ENCODE results near the gene LRRC4B. TPM values are rescaled to one million over a fixed set of nuclear protein-coding genes. Genes with fewer than 3 reads are reported as not detected.

Gene LRRC4B
- polyA plus RNA-seq, 6 donors from 2014 or later = 0.10 TPM; not detected in 5

GRCh38 chr19:50486823-50487515 is 81.3 kb downstream of the LRRC4B start:
- ATAC-seq (ENCODE audit: low read depth in 2 of 2) = peak; percentile 50 to 64
- no peak overlapping the region for H3K4me3 Mint-ChIP-seq
- H3K27ac Mint-ChIP-seq = peak overlapping the region in 3 of 6 donors; percentile 27 to 82 (median 62)
- H3K36me3 Mint-ChIP-seq = peaks cover 0 to 25% of the 10 kb centered on the region in 2 donors
- peaks cover 40 to 54% (median 44%) of the 10 kb centered on the region in 3 donors for H3K4me1 Mint-ChIP-seq
- no peaks in the 10 kb centered on the region for H3K9me3 Mint-ChIP-seq
- peaks cover 4 to 11% (median 7%) of the 10 kb centered on the region in 3 donors for H3K27me3 Mint-ChIP-seq
- DNase-seq = peak; percentile 19

- Mint-ChIP-seq H3K27ac (peak overlapping the region in 5 of 6 donors; percentile 44 to 86 (median 68)), H3K36me3 (peaks cover 0 to 32% of the 10 kb centered on the region in 2 donors), H3K4me3 (no peak overlapping the region), H3K4me1 (peaks cover 28 to 48% (median 29%) of the 10 kb centered on the region in 3 donors), H3K9me3 (no peaks in the 10 kb centered on the region), H3K27me3 (peaks cover 0 to 7% (median 0%) of the 10 kb centered on the region in 3 donors)
- no peak for ATAC-seq (ENCODE audit: low read depth in 2 of 2)
- no peak for DNase-seq
These were observed 82.8 kb downstream of the LRRC4B start for GRCh38 chr19:50485284-50485955.

GRCh38 chr19:50482916-50483315 is 85.3 kb downstream of the LRRC4B start:
- no peaks in the 10 kb centered on the region for H3K9me3 Mint-ChIP-seq
- H3K36me3 Mint-ChIP-seq = peaks cover 0 to 21% of the 10 kb centered on the region in 2 donors
- H3K27ac Mint-ChIP-seq = peak overlapping the region in 1 of 6 donors; percentile 16
- peaks cover 22 to 35% (median 24%) of the 10 kb centered on the region in 3 donors for H3K4me1 Mint-ChIP-seq
- peak overlapping the region in 2 of 8 donors; percentile 29 to 30 for H3K4me3 Mint-ChIP-seq
- DNase-seq (no peak), ATAC-seq (ENCODE audit: low read depth in 2 of 2) (no peak)
- H3K27me3 Mint-ChIP-seq = peaks cover 0 to 6% (median 0%) of the 10 kb centered on the region in 3 donors

DNA sequence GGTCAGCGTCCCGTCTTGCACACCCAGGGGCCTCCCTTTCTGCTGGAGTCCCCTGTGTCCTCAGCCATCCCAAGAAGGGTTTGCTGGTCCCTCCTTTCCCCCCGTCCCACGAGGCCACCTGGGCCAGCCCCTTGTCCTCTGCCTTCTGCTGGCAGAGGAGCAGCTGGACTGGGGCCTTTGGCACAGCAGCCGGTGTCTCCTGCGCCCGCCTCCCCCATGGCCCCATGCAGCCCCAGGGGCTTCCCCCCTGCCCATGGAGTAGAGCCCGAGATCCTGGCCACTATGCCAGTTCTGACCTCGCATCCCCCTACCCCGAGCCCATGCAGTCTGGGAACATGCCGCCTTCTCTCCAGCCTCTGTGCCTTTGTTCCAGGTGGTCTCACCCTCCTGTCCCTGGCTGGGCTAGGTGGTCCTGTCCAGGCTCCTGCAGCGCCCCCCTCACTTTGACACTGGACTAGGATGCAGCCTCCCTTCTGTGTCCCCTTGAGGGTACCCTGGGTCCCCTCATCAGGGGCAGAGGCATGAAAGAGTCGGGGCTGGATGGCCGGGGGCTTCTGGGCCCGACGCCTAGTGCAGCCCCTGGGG is 85.9 kb downstream of the LRRC4B start:
- peak overlapping the region in 1 of 8 donors; percentile 30 for H3K4me3 Mint-ChIP-seq
- DNase-seq (no peak), ATAC-seq (ENCODE audit: low read depth in 2 of 2) (no peak)
- peaks cover 0 to 21% of the 10 kb centered on the region in 2 donors for H3K36me3 Mint-ChIP-seq
- peak overlapping the region in 4 of 6 donors; percentile 11 to 88 (median 66) for H3K27ac Mint-ChIP-seq
- H3K4me1 Mint-ChIP-seq = peaks cover 24 to 35% (median 24%) of the 10 kb centered on the region in 3 donors
- H3K27me3 Mint-ChIP-seq = peaks cover 0 to under 1% (median 0%) of the 10 kb centered on the region in 3 donors
- H3K9me3 Mint-ChIP-seq = no peaks in the 10 kb centered on the region

DNA sequence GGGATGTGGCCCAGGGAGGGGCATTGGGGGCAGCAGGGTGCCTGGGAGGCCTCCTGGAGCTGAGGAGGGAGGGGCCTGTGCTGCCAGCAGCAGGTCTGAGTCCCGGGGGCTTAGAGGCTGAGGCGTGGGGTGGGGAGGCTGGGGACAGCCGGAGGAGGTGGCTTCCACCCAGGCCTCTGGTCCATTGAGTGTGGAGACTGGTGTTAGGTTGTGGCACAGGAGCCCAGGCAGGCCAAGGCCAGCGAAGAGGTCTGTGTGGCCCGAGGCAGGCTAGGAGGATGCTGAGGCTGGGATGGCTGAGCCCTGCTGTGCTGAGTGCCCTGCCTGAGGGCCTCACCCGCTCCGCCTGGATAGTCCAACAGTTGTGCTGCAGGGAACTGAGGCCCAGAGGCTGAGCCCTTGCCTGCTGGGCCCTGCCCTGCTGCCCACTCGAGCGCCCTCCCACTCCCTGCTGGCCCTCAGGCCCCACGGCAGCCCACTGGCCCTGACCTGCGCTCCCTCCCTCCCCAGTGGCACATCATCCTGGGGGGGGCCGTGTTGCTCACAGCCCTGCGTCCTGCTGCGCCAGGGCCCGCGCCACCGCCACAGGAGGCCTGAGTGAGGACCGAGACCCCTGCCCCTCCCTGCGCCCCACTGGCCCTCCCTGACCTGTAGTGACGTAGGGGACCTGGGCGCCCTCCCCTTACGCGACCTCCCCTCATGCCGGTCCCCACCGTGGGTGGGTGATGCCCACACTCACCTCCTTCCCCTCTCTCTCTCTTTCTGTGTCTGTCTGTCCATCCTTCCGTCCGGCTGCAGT is 86.7 kb downstream of the LRRC4B start:
- ATAC-seq (ENCODE audit: low read depth in 2 of 2) (no peak), DNase-seq (no peak)
- Mint-ChIP-seq H3K4me3 (peak overlapping the region in 1 of 8 donors; percentile 25), H3K9me3 (no peaks in the 10 kb centered on the region), H3K36me3 (peaks cover 0 to 21% of the 10 kb centered on the region in 2 donors), H3K27me3 (no peaks in the 10 kb centered on the region), H3K4me1 (peaks cover 26 to 33% (median 31%) of the 10 kb centered on the region in 3 donors), H3K27ac (peak overlapping the region in 2 of 6 donors; percentile 32 to 58)

GRCh38 chr19:50480281-50481111 is 87.7 kb downstream of the LRRC4B start:
- DNase-seq (no peak), ATAC-seq (ENCODE audit: low read depth in 2 of 2) (no peak)
- Mint-ChIP-seq H3K4me3 (no peak overlapping the region), H3K36me3 (peaks cover 0 to 21% of the 10 kb centered on the region in 2 donors), H3K27me3 (no peaks in the 10 kb centered on the region), H3K4me1 (peaks cover 29 to 37% (median 36%) of the 10 kb centered on the region in 3 donors), H3K27ac (peak overlapping the region in 2 of 6 donors; percentile 58 to 67), H3K9me3 (peaks cover 0 to 2% (median 0%) of the 10 kb centered on the region in 7 donors)

GRCh38 chr19:50479761-50480251 is 88.4 kb downstream of the LRRC4B start:
- peaks cover 0 to 21% of the 10 kb centered on the region in 2 donors for H3K36me3 Mint-ChIP-seq
- no peak overlapping the region for H3K27ac Mint-ChIP-seq
- ATAC-seq (ENCODE audit: low read depth in 2 of 2) (no peak), DNase-seq (no peak)
- peaks cover 0 to 4% (median 0%) of the 10 kb centered on the region in 7 donors for H3K9me3 Mint-ChIP-seq
- peaks cover 29 to 43% (median 37%) of the 10 kb centered on the region in 3 donors for H3K4me1 Mint-ChIP-seq
- H3K27me3 Mint-ChIP-seq = no peaks in the 10 kb centered on the region
- H3K4me3 Mint-ChIP-seq = peak overlapping the region in 1 of 8 donors; percentile 71

- ATAC-seq (ENCODE audit: low read depth in 2 of 2) (no peak), DNase-seq (no peak)
- Mint-ChIP-seq H3K9me3 (peaks cover 0 to 4% (median 0%) of the 10 kb centered on the region in 7 donors), H3K36me3 (peaks cover 0 to 21% of the 10 kb centered on the region in 2 donors), H3K4me3 (peak overlapping the region in 6 of 8 donors; percentile 10 to 71 (median 18)), H3K4me1 (peaks cover 29 to 46% (median 37%) of the 10 kb centered on the region in 3 donors), H3K27ac (peak overlapping the region in 3 of 6 donors; percentile 51 to 66 (median 61)), H3K27me3 (no peaks in the 10 kb centered on the region)
These were observed 89.1 kb downstream of the LRRC4B start for GRCh38 chr19:50478901-50479715.

GRCh38 chr19:50477751-50478515 is 90.3 kb downstream of the LRRC4B start:
- peaks cover 0 to 4% (median 0%) of the 10 kb centered on the region in 7 donors for H3K9me3 Mint-ChIP-seq
- DNase-seq (no peak), ATAC-seq (ENCODE audit: low read depth in 2 of 2) (no peak)
- H3K4me3 Mint-ChIP-seq = peak overlapping the region; percentile 96 to 99 (median 98)
- peaks cover 29 to 46% (median 37%) of the 10 kb centered on the region in 3 donors for H3K4me1 Mint-ChIP-seq
- peaks cover 0 to 15% of the 10 kb centered on the region in 2 donors for H3K36me3 Mint-ChIP-seq
- peak overlapping the region in 4 of 6 donors; percentile 57 to 93 (median 78) for H3K27ac Mint-ChIP-seq
- no peaks in the 10 kb centered on the region for H3K27me3 Mint-ChIP-seq

GRCh38 chr19:50476907-50477238 is 91.4 kb downstream of the LRRC4B start:
- H3K9me3 Mint-ChIP-seq = peaks cover 0 to 4% (median 0%) of the 10 kb centered on the region in 7 donors
- H3K4me3 Mint-ChIP-seq = peak overlapping the region; percentile 96 to 99 (median 98)
- H3K27me3 Mint-ChIP-seq = no peaks in the 10 kb centered on the region
- peaks cover 29 to 46% (median 34%) of the 10 kb centered on the region in 3 donors for H3K4me1 Mint-ChIP-seq
- DNase-seq (no peak), ATAC-seq (ENCODE audit: low read depth in 2 of 2) (no peak)
- H3K27ac Mint-ChIP-seq = peak overlapping the region; percentile 93 to 99 (median 98)
- H3K36me3 Mint-ChIP-seq = peaks cover 0 to 14% of the 10 kb centered on the region in 2 donors

Data from naive B cell (primary cell).